Ishikawa (cell line): ENCODE measurements around the gene CCL19.

Experiments
- TCF12 ChIP-seq: IDR thresholded peaks from 2 replicates; pipeline ENCODE4 v1.6.1; 2012; ENCODE audit warnings: low read depth
- YY1 ChIP-seq: IDR thresholded peaks from 2 replicates; pipeline ENCODE4 v1.6.1; 2012; ENCODE audit warnings: low read depth
- TF ChIP-seq, protein P1 (sequence below): IDR thresholded peaks from 2 replicates; pipeline ENCODE4 v1.6.1; 2012; ENCODE audit warnings: low read depth, mild to moderate bottlenecking

DNA sequence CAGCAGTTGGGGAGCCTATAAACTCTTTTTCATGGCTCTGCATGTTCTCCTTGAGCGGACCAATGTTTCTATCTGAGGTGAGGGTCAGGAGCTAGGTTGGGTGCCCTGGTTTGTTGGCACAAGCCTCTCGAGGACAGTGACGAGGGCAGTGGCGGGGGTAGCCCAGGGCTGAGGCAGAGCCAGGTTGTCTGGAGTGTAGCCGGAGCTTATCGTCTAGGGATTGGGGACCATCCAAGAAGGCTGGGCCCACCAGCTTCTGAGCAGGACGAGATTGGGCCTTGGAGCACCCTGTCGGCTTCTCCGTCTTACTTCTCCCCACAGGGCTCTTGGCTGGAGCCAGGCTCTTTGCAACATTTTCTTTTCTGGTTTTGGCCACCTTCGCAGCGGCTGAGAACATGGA is 32.1 kb upstream of the CCL19 start:
- TF ChIP-seq, protein P1, sequence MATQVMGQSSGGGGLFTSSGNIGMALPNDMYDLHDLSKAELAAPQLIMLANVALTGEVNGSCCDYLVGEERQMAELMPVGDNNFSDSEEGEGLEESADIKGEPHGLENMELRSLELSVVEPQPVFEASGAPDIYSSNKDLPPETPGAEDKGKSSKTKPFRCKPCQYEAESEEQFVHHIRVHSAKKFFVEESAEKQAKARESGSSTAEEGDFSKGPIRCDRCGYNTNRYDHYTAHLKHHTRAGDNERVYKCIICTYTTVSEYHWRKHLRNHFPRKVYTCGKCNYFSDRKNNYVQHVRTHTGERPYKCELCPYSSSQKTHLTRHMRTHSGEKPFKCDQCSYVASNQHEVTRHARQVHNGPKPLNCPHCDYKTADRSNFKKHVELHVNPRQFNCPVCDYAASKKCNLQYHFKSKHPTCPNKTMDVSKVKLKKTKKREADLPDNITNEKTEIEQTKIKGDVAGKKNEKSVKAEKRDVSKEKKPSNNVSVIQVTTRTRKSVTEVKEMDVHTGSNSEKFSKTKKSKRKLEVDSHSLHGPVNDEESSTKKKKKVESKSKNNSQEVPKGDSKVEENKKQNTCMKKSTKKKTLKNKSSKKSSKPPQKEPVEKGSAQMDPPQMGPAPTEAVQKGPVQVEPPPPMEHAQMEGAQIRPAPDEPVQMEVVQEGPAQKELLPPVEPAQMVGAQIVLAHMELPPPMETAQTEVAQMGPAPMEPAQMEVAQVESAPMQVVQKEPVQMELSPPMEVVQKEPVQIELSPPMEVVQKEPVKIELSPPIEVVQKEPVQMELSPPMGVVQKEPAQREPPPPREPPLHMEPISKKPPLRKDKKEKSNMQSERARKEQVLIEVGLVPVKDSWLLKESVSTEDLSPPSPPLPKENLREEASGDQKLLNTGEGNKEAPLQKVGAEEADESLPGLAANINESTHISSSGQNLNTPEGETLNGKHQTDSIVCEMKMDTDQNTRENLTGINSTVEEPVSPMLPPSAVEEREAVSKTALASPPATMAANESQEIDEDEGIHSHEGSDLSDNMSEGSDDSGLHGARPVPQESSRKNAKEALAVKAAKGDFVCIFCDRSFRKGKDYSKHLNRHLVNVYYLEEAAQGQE, result no peak
- TF ChIP-seq YY1 (no peak), TCF12 (no peak)
